ENCODE data around the gene WDR18. TPM values are rescaled to one million over a fixed set of nuclear protein-coding genes. Genes with fewer than 3 reads are reported as not detected.

The WDR18 gene
- total RNA-seq, 2 donors from 2014 or later: 68.6 to 85.6 TPM

DNA sequence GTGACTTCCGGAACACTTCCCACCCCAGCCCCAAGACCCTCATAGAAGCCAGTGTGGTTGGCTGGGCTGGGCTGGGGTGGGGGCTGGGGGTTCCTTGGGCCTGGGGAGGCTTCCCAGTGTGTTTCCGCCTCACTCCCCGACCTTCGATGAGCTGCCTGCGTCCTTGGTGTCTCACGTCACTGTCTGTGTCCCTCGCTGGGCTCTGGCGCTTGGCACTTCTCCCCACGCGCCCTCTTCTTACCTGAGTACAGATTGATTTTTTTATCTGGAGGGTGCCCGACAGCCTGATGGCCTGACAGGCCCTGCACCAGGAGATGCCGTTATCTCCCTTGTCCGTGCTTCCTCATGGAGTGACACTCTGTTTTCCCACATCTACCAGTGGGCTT is 8.5 kb downstream of the WDR18 start:
- Histone ChIP-seq H3K4me3 (ENCODE audit: low read length) (no peak overlapping the region), H3K9me3 (ENCODE audit: control insufficient read depth, low read length) (no peaks in the 10 kb centered on the region), H3K27me3 (ENCODE audit: control insufficient read depth, insufficient read depth, low read length, poor library complexity, severe bottlenecking) (peaks cover 15% of the 10 kb centered on the region), H3K9ac (ENCODE audit: extremely low read depth, low read length, poor library complexity, severe bottlenecking) (no peak overlapping the region), H3K4me1 (ENCODE audit: control insufficient read depth, insufficient read depth, low read length) (no peaks in the 10 kb centered on the region), H3K27ac (ENCODE audit: low read depth, low read length) (no peak overlapping the region), H3K36me3 (ENCODE audit: control insufficient read depth, insufficient read depth, low read length) (peaks cover 22% of the 10 kb centered on the region)
- no peak overlapping the region for H3K4me3 Mint-ChIP-seq
- peaks cover 4% of the 10 kb centered on the region for H3K4me1 Mint-ChIP-seq
- WGBS, 2 experiments (ENCODE audit: insufficient coverage in 1 of 2, insufficient read length in 1 of 2): 95 to 99% methylated on average over 12 to 13 of the region's 13 CpGs
- TF ChIP-seq, protein P1, sequence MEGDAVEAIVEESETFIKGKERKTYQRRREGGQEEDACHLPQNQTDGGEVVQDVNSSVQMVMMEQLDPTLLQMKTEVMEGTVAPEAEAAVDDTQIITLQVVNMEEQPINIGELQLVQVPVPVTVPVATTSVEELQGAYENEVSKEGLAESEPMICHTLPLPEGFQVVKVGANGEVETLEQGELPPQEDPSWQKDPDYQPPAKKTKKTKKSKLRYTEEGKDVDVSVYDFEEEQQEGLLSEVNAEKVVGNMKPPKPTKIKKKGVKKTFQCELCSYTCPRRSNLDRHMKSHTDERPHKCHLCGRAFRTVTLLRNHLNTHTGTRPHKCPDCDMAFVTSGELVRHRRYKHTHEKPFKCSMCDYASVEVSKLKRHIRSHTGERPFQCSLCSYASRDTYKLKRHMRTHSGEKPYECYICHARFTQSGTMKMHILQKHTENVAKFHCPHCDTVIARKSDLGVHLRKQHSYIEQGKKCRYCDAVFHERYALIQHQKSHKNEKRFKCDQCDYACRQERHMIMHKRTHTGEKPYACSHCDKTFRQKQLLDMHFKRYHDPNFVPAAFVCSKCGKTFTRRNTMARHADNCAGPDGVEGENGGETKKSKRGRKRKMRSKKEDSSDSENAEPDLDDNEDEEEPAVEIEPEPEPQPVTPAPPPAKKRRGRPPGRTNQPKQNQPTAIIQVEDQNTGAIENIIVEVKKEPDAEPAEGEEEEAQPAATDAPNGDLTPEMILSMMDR (conservative IDR thresholded peaks at IDR 0.05): no peak
- H3K27ac Mint-ChIP-seq: no peak overlapping the region
- H3K27me3 Mint-ChIP-seq (ENCODE audit: insufficient read depth): peaks cover 18% of the 10 kb centered on the region
- H3K36me3 Mint-ChIP-seq (ENCODE audit: low read depth): peaks cover 15% of the 10 kb centered on the region
- no peaks in the 10 kb centered on the region for H3K9me3 Mint-ChIP-seq
- DNase-seq: no peak

DNA sequence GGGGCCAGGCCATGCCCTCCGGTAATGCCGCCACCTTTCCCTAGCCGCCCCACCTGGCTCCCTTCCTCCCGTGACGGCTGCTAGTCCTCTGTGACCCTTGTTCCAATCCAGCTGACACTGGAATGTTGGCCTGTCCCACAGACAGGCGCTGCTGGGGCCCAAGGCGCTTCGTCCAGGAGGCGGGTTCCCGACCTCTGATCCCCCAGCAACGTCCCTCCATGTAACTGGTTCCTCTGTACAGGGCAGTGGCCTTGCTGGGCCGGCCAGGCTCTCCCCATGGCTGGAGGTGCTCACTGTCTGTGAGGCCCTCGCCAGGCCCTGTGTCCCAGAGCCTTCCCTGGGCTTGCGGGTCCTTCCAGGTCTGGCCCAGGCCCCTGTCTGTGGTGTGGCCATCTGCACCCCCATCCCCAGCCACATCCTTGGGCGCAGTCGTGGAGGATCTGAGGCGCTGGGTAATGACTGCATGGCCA is 9.3 kb downstream of the WDR18 start:
- peaks cover 12% of the 10 kb centered on the region for H3K36me3 Mint-ChIP-seq (ENCODE audit: low read depth)
- Histone ChIP-seq H3K4me1 (ENCODE audit: control insufficient read depth, insufficient read depth, low read length) (no peaks in the 10 kb centered on the region), H3K9ac (ENCODE audit: extremely low read depth, low read length, poor library complexity, severe bottlenecking) (no peak overlapping the region), H3K27ac (ENCODE audit: low read depth, low read length) (no peak overlapping the region), H3K36me3 (ENCODE audit: control insufficient read depth, insufficient read depth, low read length) (peaks cover 22% of the 10 kb centered on the region), H3K4me3 (ENCODE audit: low read length) (no peak overlapping the region), H3K27me3 (ENCODE audit: control insufficient read depth, insufficient read depth, low read length, poor library complexity, severe bottlenecking) (peaks cover 22% of the 10 kb centered on the region), H3K9me3 (ENCODE audit: control insufficient read depth, low read length) (no peaks in the 10 kb centered on the region)
- H3K4me3 Mint-ChIP-seq: no peak overlapping the region
- TF ChIP-seq, protein P1 (conservative IDR thresholded peaks at IDR 0.05): no peak
- no peak overlapping the region for H3K27ac Mint-ChIP-seq
- peaks cover 25% of the 10 kb centered on the region for H3K27me3 Mint-ChIP-seq (ENCODE audit: insufficient read depth)
- WGBS, 2 experiments (ENCODE audit: insufficient coverage in 1 of 2, insufficient read length in 1 of 2): 92 to 96% methylated on average over 15 to 17 of the region's 17 CpGs
- H3K4me1 Mint-ChIP-seq: peaks cover 4% of the 10 kb centered on the region
- no peaks in the 10 kb centered on the region for H3K9me3 Mint-ChIP-seq
- DNase-seq: no peak

DNA sequence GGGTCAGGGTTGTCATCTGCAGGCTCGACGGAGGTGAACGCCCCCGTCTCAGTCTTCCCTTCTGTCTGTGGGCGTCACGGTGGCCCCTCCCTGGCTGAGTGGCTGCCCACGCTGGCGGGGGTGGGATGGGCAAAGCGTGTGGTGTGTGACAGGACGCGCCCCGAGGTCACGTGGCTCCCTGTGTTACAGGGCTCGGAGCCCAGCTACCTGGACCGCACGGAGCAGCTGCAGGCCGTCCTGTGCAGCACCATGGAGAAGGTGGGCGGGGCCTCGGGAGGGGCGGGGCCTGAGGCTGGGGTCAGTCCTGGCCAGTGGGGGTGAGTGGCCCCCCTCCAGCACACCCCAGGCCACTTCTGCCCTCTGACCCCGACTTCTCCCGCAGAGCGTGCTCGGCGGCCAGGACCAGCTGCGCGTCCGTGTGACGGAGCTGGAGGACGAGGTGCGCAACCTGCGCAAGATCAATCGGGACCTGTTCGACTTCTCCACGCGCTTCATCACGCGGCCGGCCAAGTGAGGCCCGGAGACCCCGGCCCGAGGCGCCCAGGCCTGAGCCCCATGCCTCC is 9.8 kb downstream of the WDR18 start:
- Histone ChIP-seq H3K27ac (ENCODE audit: low read depth, low read length) (no peak overlapping the region), H3K27me3 (ENCODE audit: control insufficient read depth, insufficient read depth, low read length, poor library complexity, severe bottlenecking) (peaks cover 27% of the 10 kb centered on the region), H3K9me3 (ENCODE audit: control insufficient read depth, low read length) (no peaks in the 10 kb centered on the region), H3K4me1 (ENCODE audit: control insufficient read depth, insufficient read depth, low read length) (no peaks in the 10 kb centered on the region), H3K36me3 (ENCODE audit: control insufficient read depth, insufficient read depth, low read length) (peaks cover 22% of the 10 kb centered on the region), H3K4me3 (ENCODE audit: low read length) (no peak overlapping the region), H3K9ac (ENCODE audit: extremely low read depth, low read length, poor library complexity, severe bottlenecking) (no peak overlapping the region)
- Mint-ChIP-seq H3K27me3 (ENCODE audit: insufficient read depth) (peaks cover 28% of the 10 kb centered on the region), H3K4me1 (peaks cover 4% of the 10 kb centered on the region), H3K36me3 (ENCODE audit: low read depth) (peaks cover 12% of the 10 kb centered on the region), H3K27ac (no peak overlapping the region), H3K9me3 (no peaks in the 10 kb centered on the region), H3K4me3 (no peak overlapping the region)
- peak; percentile 71 for DNase-seq
- 94 to 98% methylated on average over 29 to 43 of the region's 43 CpGs for WGBS, 2 experiments (ENCODE audit: insufficient coverage in 1 of 2, insufficient read length in 1 of 2)
- TF ChIP-seq, protein P1 (conservative IDR thresholded peaks at IDR 0.05): no peak

Data from endodermal cell (in vitro differentiated cells).